D721Med (cell line): ENCODE results near the gene MUC12.

Source experiments
- DNase-seq: peaks from one replicate; pipeline ENCODE4 v3.0.0; 2011; ENCODE audit warnings: low spot score; ENCODE audit not compliant: insufficient read length
- FAIRE-seq: peaks from 2 replicates; lab custom pipeline; 2011; peaks lifted over from hg19 to GRCh38; lab: Jason Lieb, UNC
- CTCF ChIP-seq: IDR thresholded peaks from 2 replicates; pipeline ENCODE4 v1.5.1; 2012; ENCODE audit warnings: mild to moderate bottlenecking, control low read depth; ENCODE audit not compliant: insufficient read depth; ENCODE audit errors: missing control alignments

Gene MUC12

DNA sequence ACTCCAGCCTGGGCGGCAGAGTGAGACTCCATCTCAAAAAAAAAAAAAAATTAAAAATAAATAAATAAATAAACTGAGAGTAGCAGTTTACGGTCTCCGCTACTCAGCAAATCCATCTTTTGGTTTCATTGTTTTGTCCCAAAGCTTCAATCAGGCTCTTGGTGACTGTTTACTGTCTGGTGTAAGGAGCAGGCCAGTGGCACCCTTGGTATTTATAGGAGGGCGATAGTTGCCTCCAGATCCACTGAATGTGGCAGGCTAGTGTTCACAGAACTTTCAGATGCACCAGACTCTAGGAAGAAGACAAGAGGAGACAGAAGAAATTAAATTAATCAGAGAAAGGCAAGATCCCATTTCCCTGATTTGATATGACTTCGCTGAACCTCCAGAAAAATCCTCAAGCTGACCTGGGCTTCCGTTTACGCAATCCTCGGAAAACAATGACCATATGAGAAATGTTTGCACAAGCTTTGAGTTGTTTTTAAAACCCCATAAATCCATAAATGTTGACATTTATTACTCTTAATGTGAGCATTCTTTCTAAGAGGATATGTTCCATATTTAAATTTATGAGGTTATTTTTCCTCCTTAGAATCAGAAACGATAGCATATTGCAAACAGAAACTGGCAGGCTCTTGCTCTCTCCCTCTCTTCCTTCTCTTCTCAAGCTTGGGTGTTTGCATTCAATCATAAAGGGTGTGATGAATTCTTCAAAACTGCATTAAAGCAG lies 27.2 kb upstream of the MUC12 start:
- FAIRE-seq (no peak), DNase-seq (no peak)
- TF ChIP-seq CTCF = no peak

DNA sequence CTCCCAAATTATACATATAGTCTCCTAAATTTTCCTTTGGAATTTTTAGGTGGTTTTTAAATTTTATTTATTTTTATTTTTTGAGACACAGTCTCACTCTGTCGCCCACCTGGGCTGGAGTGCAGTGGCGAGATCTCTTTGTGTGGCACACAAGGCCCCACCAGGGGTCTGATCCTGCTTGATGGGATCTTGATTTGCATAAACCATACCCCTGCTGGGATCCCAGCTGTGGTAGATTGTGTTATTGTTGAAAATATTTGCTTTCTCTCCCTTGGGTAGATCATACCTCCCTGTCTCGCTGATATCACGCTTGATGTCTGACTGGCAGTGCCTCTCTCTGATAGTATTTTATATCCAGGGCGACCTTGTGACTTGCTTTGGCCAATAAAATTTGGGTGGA lies 25.7 kb upstream of the MUC12 start:
- DNase-seq = no peak
- TF ChIP-seq CTCF = no peak
- no peak for FAIRE-seq

GRCh38 chr7:100944138-100944537 lies 25.2 kb upstream of the MUC12 start:
- DNase-seq = no peak
- FAIRE-seq = no peak
- no peak for TF ChIP-seq CTCF

GRCh38 chr7:100946111-100946510 lies 23.3 kb upstream of the MUC12 start:
- DNase-seq (no peak), FAIRE-seq (no peak)
- TF ChIP-seq CTCF = no peak

DNA sequence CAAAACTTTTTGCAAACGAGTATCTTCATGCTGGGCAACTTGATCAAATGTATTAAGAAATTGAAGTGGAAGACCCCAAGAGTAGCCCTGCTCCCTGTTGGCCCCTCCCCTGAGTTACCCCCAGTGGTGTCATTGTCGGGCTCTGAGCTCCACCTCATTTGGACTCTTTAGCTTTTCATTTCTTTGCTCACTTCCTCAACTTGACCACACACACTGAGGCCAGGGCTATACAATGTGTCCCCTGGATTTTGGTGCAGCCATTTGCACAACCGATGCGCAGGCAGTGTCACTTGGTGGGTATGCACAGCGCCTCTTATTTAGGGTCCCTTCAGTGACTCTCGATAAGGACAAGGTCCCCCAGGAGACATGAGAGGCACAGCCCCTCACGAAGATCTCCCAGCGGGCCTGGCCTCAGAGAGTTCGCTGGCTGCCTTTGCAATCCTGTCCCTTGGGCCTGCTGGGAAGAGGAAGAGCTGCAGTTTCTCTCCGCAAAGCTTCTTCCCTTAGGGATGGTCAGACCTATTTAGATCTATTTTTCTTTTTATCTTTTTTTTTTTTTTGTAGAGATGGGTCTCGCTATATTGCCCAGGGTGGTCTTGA lies 22.5 kb upstream of the MUC12 start:
- no peak for FAIRE-seq

GRCh38 chr7:100947792-100948191 lies 21.6 kb upstream of the MUC12 start:
- TF ChIP-seq CTCF = no peak
- no peak for DNase-seq
- FAIRE-seq = no peak

More for the DNA sequence above, 22.5 kb upstream of the MUC12 start:
- no peak for TF ChIP-seq CTCF
- DNase-seq = no peak
